ENCODE results near the gene PITPNC1.

GRCh38 chr17:67477687-67478086 is 100.6 kb downstream of the PITPNC1 start:
- no peak for TF ChIP-seq CTCF (IDR thresholded peaks at IDR 0.05)
- TF ChIP-seq ZFX (IDR thresholded peaks at IDR 0.05; ENCODE audit: borderline replicate concordance) = no peak
